ENCODE results near the gene METTL21C. TPM values are rescaled to one million over a fixed set of nuclear protein-coding genes. Genes with fewer than 3 reads are reported as not detected.

Gene METTL21C
- polyA plus RNA-seq, 1 donor (not counting 4 experiments of a cell fraction or from before 2014, with no cell fraction given): not detected

GRCh38 chr13:102642029-102642428, 52.8 kb downstream of the METTL21C start:
- Histone ChIP-seq H2AFZ (ENCODE audit: control insufficient read depth, low read length) (no peak overlapping the region), H3K9ac (ENCODE audit: control insufficient read depth, extremely low read depth, insufficient read depth, low read length) (no peak overlapping the region), H3K27ac (ENCODE audit: control insufficient read depth, insufficient read depth, low read length) (no peak overlapping the region), H3K27me3 (ENCODE audit: control insufficient read depth, extremely low read depth, insufficient read depth, low read length) (no peaks in the 10 kb centered on the region), H3K4me3 (ENCODE audit: control insufficient read depth in 2 of 3, extremely low read depth in 1 of 3, insufficient read depth in 2 of 3, low read depth in 1 of 3, low read length in 3 of 3) (no peak overlapping the region), H3K4me2 (ENCODE audit: control insufficient read depth, extremely low read depth, insufficient read depth, low read depth, low read length) (no peak overlapping the region), H3K4me1 (ENCODE audit: control insufficient read depth, extremely low read depth, insufficient read depth, low read length) (no peaks in the 10 kb centered on the region), H4K20me1 (ENCODE audit: control insufficient read depth, extremely low read depth, insufficient read depth, low read length) (no peaks in the 10 kb centered on the region), H3K36me3 (ENCODE audit: control insufficient read depth in 2 of 2, extremely low read depth in 1 of 2, insufficient read depth in 2 of 2, low read length in 2 of 2) (peaks cover 16 to 18% of the 10 kb centered on the region in 2 experiments), H3K79me2 (ENCODE audit: control insufficient read depth, insufficient read depth, low read length) (no peaks in the 10 kb centered on the region), H3K9me1 (ENCODE audit: control insufficient read depth, extremely low read depth, insufficient read depth, low read length) (no peaks in the 10 kb centered on the region), H3K9me3 (ENCODE audit: control insufficient read depth, low read depth, low read length) (no peaks in the 10 kb centered on the region)
- TF ChIP-seq EZH2 (IDR thresholded peaks at IDR 0.05; ENCODE audit: low read length): no peak
- no peak for TF ChIP-seq CTCF (optimal IDR thresholded peaks at IDR 0.05 in 1 of 3, IDR thresholded peaks at IDR 0.05 in 1 of 3, conservative IDR thresholded peaks at IDR 0.05 in 1 of 3; ENCODE audit: extremely low read depth in 1 of 3, insufficient read depth in 2 of 3, low read length in 3 of 3)
- dilution Hi-C loops (cut with MboI; ENCODE audit: extremely low pct_ligation_motif_present, low sequenced_read_pairs): no loop called here
- DNase-seq (ENCODE audit: low read depth, low spot score) (no peak), FAIRE-seq (no peak)

GRCh38 chr13:102638741-102639140, 56.1 kb downstream of the METTL21C start:
- Histone ChIP-seq H4K20me1 (ENCODE audit: control insufficient read depth, extremely low read depth, insufficient read depth, low read length) (no peaks in the 10 kb centered on the region), H3K9me1 (ENCODE audit: control insufficient read depth, extremely low read depth, insufficient read depth, low read length) (no peaks in the 10 kb centered on the region), H3K4me3 (ENCODE audit: control insufficient read depth in 2 of 3, extremely low read depth in 1 of 3, insufficient read depth in 2 of 3, low read depth in 1 of 3, low read length in 3 of 3) (no peak overlapping the region), H3K4me2 (ENCODE audit: control insufficient read depth, extremely low read depth, insufficient read depth, low read depth, low read length) (no peak overlapping the region), H3K27me3 (ENCODE audit: control insufficient read depth, extremely low read depth, insufficient read depth, low read length) (no peaks in the 10 kb centered on the region), H3K36me3 (ENCODE audit: control insufficient read depth in 2 of 2, extremely low read depth in 1 of 2, insufficient read depth in 2 of 2, low read length in 2 of 2) (peaks cover 15 to 28% of the 10 kb centered on the region in 2 experiments), H3K4me1 (ENCODE audit: control insufficient read depth, extremely low read depth, insufficient read depth, low read length) (no peaks in the 10 kb centered on the region), H3K27ac (ENCODE audit: control insufficient read depth, insufficient read depth, low read length) (no peak overlapping the region), H3K79me2 (ENCODE audit: control insufficient read depth, insufficient read depth, low read length) (no peaks in the 10 kb centered on the region), H3K9me3 (ENCODE audit: control insufficient read depth, low read depth, low read length) (no peaks in the 10 kb centered on the region), H2AFZ (ENCODE audit: control insufficient read depth, low read length) (no peak overlapping the region), H3K9ac (ENCODE audit: control insufficient read depth, extremely low read depth, insufficient read depth, low read length) (no peak overlapping the region)
- DNase-seq (ENCODE audit: low read depth, low spot score) (no peak), FAIRE-seq (no peak)
- no peak for TF ChIP-seq CTCF (optimal IDR thresholded peaks at IDR 0.05 in 1 of 3, IDR thresholded peaks at IDR 0.05 in 1 of 3, conservative IDR thresholded peaks at IDR 0.05 in 1 of 3; ENCODE audit: extremely low read depth in 1 of 3, insufficient read depth in 2 of 3, low read length in 3 of 3)
- TF ChIP-seq EZH2 (IDR thresholded peaks at IDR 0.05; ENCODE audit: low read length): no peak
- dilution Hi-C loops (cut with MboI; ENCODE audit: extremely low pct_ligation_motif_present, low sequenced_read_pairs): no loop called here

Other genes starting within 250 kb of the METTL21C start
- gene TPP2, start 98.1 kb downstream of the METTL21C start, polyA plus RNA-seq: 21.0 to 41.2 TPM (median 31.7 TPM) in 3 replicates
- gene TEX30, start 78.7 kb upstream of the METTL21C start, polyA plus RNA-seq: 7.0 to 16.9 TPM (median 11.6 TPM) in 3 replicates
- gene POGLUT2, start 103.9 kb upstream of the METTL21C start, polyA plus RNA-seq: 5.5 to 8.8 TPM (median 6.4 TPM) in 3 replicates
- gene BIVM, start 104.1 kb upstream of the METTL21C start, polyA plus RNA-seq: 11.8 to 20.7 TPM (median 13.2 TPM) in 3 replicates
- 27.0 to 40.3 TPM (median 35.4 TPM) in 3 replicates for gene ERCC5, start 151.0 kb upstream of the METTL21C start, polyA plus RNA-seq

Data from keratinocyte (primary cell).